ENCODE data around the gene KRT76. TPM values are rescaled to one million over a fixed set of nuclear protein-coding genes. Genes with fewer than 3 reads are reported as not detected.

The KRT76 gene
- total and polyA plus RNA-seq, 4 donors, result not detected

DNA sequence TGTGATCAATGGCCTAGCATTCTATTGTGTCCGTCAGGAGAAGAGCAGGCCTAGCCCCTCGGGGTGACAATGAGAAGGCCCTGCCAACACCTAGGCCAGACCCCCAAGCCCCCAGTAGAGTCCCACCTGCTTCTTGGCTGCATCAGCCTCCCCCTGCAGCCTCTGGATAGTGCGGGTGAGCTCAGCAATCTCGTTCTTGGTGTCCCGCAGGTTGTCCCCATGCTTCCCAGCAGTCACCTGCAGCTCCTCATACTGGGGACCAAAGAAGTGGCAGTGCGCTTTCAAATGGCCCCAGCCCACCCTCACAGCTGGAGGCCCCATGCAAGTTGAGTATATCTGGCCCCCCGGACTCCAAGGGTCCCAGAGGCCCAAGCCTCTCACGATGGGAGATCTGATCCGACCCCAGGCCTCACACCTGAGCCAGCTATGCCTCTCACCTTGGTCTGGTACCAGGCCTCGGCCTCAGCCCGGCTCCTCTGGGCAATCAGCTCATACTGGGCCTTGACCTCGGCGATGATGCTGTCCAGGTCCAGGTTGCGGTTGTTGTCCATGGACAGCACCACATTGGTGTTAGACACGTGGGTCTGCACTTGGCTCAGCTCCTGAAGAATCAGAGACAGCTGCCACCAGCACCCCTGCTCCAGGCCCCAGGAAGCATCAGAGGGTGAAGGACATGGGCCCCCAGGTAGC is 46.8 kb upstream of the KRT76 start:
- TF ChIP-seq, protein P1, sequence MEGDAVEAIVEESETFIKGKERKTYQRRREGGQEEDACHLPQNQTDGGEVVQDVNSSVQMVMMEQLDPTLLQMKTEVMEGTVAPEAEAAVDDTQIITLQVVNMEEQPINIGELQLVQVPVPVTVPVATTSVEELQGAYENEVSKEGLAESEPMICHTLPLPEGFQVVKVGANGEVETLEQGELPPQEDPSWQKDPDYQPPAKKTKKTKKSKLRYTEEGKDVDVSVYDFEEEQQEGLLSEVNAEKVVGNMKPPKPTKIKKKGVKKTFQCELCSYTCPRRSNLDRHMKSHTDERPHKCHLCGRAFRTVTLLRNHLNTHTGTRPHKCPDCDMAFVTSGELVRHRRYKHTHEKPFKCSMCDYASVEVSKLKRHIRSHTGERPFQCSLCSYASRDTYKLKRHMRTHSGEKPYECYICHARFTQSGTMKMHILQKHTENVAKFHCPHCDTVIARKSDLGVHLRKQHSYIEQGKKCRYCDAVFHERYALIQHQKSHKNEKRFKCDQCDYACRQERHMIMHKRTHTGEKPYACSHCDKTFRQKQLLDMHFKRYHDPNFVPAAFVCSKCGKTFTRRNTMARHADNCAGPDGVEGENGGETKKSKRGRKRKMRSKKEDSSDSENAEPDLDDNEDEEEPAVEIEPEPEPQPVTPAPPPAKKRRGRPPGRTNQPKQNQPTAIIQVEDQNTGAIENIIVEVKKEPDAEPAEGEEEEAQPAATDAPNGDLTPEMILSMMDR (IDR thresholded peaks at IDR 0.05; ENCODE audit: control extremely low read depth, extremely low read depth), result no peak
- Histone ChIP-seq H3K4me3 (no peak overlapping the region), H3K27me3 (ENCODE audit: control insufficient read depth in 3 of 3, insufficient read depth in 3 of 3, low read length in 2 of 3) (peaks cover 3 to 35% (median 3%) of the 10 kb centered on the region in 3 donors), H3K4me1 (ENCODE audit: control insufficient read depth in 5 of 5, insufficient read depth in 5 of 5, low read length in 5 of 5) (peaks cover 0 to 6% (median 2%) of the 10 kb centered on the region in 5 donors), H3K9me3 (ENCODE audit: control insufficient read depth in 4 of 4, insufficient read depth in 3 of 4, low read length in 3 of 4) (peaks cover 0 to 3% (median 0%) of the 10 kb centered on the region in 4 donors), H3K36me3 (ENCODE audit: control insufficient read depth in 4 of 4, insufficient read depth in 4 of 4, low read length in 4 of 4) (no peaks in the 10 kb centered on the region), H3K9ac (ENCODE audit: insufficient read depth in 1 of 2, low read length in 2 of 2) (no peak overlapping the region), H3K27ac (ENCODE audit: low read depth in 1 of 2, low read length in 1 of 2) (no peak overlapping the region)
- DNase-seq (no peak), ATAC-seq (ENCODE audit: insufficient read depth, low FRiP score) (no peak)
- 90 to 93% methylated on average over 15 of the region's 15 CpGs for WGBS, 2 donors

DNA sequence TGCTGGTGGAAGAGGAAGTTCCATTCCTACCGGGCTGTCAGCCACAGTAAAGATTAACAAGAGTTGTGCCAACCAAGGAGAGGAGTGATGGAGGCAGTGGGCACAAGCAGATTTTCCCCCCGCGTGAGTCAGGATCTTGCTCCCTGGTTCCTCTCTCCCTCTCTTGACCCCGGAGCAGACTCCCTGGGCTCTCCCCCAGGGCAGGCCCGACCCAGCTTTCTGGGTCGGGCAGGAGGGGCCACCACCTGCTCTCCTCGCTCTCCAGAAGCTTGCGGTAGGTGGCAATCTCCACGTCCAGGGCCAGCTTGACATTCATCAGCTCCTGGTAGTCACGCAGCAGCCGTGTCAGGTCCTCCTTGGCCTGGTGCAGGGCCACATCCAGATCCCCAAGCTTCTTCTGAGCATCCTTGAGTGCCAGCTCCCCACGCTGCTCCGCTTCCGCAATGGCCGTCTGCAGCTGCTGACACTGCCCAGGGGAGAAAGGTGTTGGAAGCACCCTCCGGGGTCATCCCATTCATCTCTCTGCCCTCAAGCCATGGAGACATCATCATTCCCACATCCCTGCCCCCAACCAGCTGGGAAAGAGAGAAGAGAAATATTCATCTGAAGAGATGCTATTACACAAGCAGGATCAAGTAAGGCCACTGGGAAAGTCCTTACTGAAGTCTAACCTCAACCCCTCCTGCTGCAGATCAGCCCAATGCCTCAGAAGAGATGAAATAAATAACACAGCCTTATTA is 45.8 kb upstream of the KRT76 start:
- no peak overlapping the region for H3K4me3 ChIP-seq
- TF ChIP-seq, protein P1 (IDR thresholded peaks at IDR 0.05; ENCODE audit: control extremely low read depth, extremely low read depth), result no peak
- ATAC-seq (ENCODE audit: insufficient read depth, low FRiP score) (no peak), DNase-seq (no peak)
- WGBS, 2 donors, result 73 to 77% methylated on average over 16 of the region's 16 CpGs
- no peaks in the 10 kb centered on the region for H3K36me3 ChIP-seq (ENCODE audit: control insufficient read depth in 4 of 4, insufficient read depth in 4 of 4, low read length in 4 of 4)
- no peak overlapping the region for H3K27ac ChIP-seq (ENCODE audit: low read depth in 1 of 2, low read length in 1 of 2)
- no peak overlapping the region for H3K9ac ChIP-seq (ENCODE audit: insufficient read depth in 1 of 2, low read length in 2 of 2)
- H3K4me1 ChIP-seq (ENCODE audit: control insufficient read depth in 5 of 5, insufficient read depth in 5 of 5, low read length in 5 of 5), result peaks cover 0 to 14% (median 5%) of the 10 kb centered on the region in 5 donors
- H3K27me3 ChIP-seq (ENCODE audit: control insufficient read depth in 3 of 3, insufficient read depth in 3 of 3, low read length in 2 of 3), result peaks cover 3 to 33% (median 3%) of the 10 kb centered on the region in 3 donors
- peaks cover 0 to 3% (median 0%) of the 10 kb centered on the region in 4 donors for H3K9me3 ChIP-seq (ENCODE audit: control insufficient read depth in 4 of 4, insufficient read depth in 3 of 4, low read length in 3 of 4)

DNA sequence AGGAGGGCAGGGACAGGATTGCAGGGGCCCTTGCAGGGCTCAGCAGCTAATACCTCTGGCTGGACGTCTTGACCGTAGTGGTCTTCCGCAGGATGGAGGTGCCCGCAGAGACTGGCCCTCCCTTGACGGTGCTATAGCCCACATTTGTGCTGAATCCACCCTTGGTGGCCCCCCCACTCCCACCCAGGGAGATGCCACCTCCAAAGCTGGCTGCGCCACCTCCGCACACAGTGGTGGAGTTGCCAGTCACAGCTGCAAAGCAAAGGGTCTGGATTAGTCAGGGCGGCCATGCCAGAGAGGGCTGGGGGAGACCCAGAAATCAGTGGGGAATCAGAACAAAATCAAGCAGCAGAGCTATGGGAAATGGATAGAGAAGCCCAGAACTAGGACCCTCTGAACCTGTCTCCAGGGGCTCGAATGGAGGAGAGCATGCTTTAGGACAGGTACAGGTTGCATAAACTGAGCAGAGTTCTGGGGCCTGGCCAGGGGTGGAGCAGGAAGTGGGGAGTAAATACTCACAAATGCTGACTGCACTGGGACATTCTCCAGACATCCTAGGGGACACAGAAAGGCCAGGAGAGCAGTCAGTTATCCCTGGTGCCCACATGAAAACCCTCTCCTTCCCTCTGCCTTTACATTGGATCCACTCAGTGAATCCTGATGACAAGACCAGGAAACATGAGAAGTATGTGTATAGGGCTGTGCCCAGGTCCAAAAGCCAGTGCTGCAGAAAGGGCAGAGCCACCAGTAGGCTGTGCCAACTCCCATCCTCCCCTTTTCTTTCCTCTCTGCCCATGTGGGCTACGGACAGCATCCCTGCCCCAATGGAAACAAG is 44.9 kb upstream of the KRT76 start:
- no peak for DNase-seq
- WGBS, 2 donors, result 82% methylated on average over 10 of the region's 10 CpGs
- H3K4me3 ChIP-seq, result no peak overlapping the region
- H3K36me3 ChIP-seq (ENCODE audit: control insufficient read depth in 4 of 4, insufficient read depth in 4 of 4, low read length in 4 of 4), result no peaks in the 10 kb centered on the region
- no peak for ATAC-seq (ENCODE audit: insufficient read depth, low FRiP score)
- peaks cover 0 to 3% (median 0%) of the 10 kb centered on the region in 4 donors for H3K9me3 ChIP-seq (ENCODE audit: control insufficient read depth in 4 of 4, insufficient read depth in 3 of 4, low read length in 3 of 4)
- no peak overlapping the region for H3K27ac ChIP-seq (ENCODE audit: low read depth in 1 of 2, low read length in 1 of 2)
- TF ChIP-seq, protein P1 (IDR thresholded peaks at IDR 0.05; ENCODE audit: control extremely low read depth, extremely low read depth), result no peak
- H3K27me3 ChIP-seq (ENCODE audit: control insufficient read depth in 3 of 3, insufficient read depth in 3 of 3, low read length in 2 of 3), result peaks cover 3 to 38% (median 3%) of the 10 kb centered on the region in 3 donors
- no peak overlapping the region for H3K9ac ChIP-seq (ENCODE audit: insufficient read depth in 1 of 2, low read length in 2 of 2)
- H3K4me1 ChIP-seq (ENCODE audit: control insufficient read depth in 5 of 5, insufficient read depth in 5 of 5, low read length in 5 of 5), result peaks cover 0 to 12% (median 5%) of the 10 kb centered on the region in 5 donors

Measured in lung (tissue), 12 donors.